ENCODE measurements around the gene LRRC37A2.
"Not testable (repeated sequence)": the region's sequence is repeated elsewhere in the genome, so short reads cannot be mapped to it uniquely, and the experiment has no call there.

- TF ChIP-seq CTCF (conservative IDR thresholded peaks at IDR 0.05; ENCODE audit: low read depth, low read length); EZH2phosphoT487 (IDR thresholded peaks at IDR 0.05; ENCODE audit: borderline replicate concordance, low read length): not testable (repeated sequence)
Measured at GRCh38 chr17:46598344-46598931, 86.2 kb downstream of the LRRC37A2 start.
